GM19043 (cell line): ENCODE measurements around the gene WASF2.
"Not testable (repeated sequence)": the region's sequence is repeated elsewhere in the genome, so short reads cannot be mapped to it uniquely, and the experiment has no call there.

Source experiments
- ATAC-seq: cut with Tn5 transposase; IDR thresholded peaks from one replicate; pipeline ENCODE4 v1.9.1; 2021; ENCODE audit warnings: low read depth; ENCODE audit not compliant: unreplicated experiment

WASF2 gene

GRCh38 chr1:27463916-27464315 is 26.1 kb downstream of the WASF2 start:
- not testable (repeated sequence) for ATAC-seq

DNA sequence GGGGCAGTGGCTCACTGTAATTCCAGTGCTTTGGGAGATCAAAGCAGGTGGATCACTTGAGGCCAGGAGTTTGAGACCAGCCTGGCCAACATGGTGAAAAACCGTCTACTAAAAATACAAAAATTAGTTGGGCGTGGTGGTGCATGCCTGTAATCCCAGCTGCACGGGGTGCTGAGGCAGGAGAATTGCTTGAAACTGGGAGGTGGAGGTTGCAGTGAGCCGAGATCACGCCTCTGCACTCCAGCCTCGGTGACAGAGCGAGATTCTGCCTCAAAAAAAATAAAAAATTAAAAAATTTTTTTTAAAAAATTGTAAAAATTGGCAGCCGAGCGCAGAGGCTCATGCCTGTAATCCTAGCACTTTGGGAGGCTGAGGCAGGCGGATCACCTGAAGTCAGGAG is 31.4 kb downstream of the WASF2 start:
- ATAC-seq: not testable (repeated sequence)

- ATAC-seq: no peak
These were observed 34.7 kb downstream of the WASF2 start for GRCh38 chr1:27455139-27455811.

- no peak for ATAC-seq
These were observed 35.4 kb downstream of the WASF2 start for GRCh38 chr1:27454610-27455009.

DNA sequence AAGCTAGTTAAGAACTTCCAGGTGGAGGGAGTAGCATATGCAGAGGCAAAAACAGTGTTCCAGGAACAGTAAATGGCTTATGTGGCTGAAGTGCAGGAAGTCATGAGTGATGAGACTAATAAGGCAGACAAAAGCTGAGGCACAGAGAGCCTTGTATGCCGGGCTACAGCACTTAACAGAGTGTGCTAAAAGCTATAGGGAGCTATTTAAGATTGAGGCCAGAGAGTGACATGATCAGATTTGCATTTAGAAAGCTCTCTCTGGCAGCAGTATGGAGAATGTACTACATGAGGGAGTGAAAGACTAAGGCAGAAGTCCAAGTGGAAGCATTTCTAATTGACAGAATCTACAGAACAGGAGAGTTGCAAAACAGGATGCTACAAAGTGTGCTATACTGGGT is 38.6 kb downstream of the WASF2 start:
- no peak for ATAC-seq

- no peak for ATAC-seq
These were observed 41.0 kb downstream of the WASF2 start for GRCh38 chr1:27448982-27449381.

- ATAC-seq: no peak
These were observed 42.1 kb downstream of the WASF2 start for GRCh38 chr1:27447883-27448282.

DNA sequence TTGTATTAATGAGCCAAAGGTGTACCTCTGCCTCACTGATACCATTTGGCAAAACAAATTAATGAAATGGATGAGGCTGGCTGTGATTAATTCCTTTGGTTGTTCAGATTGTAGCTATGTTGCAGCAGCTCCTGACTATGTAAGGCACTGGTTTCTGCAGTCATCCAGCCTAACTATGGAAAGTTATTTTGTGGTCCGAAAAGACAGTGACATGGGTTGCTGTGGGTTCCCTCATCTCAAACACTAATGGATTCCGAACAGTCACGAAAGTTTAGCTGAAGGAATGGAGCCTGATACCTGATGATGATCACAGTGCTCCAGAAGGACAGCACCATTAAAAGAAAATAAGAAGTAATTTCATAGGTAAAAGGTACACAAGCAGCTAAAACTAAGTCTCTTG is 42.6 kb downstream of the WASF2 start:
- no peak for ATAC-seq

- no peak for ATAC-seq
These were observed 43.4 kb downstream of the WASF2 start for GRCh38 chr1:27446496-27447020.

GRCh38 chr1:27445177-27445936 is 44.6 kb downstream of the WASF2 start:
- no peak for ATAC-seq

DNA sequence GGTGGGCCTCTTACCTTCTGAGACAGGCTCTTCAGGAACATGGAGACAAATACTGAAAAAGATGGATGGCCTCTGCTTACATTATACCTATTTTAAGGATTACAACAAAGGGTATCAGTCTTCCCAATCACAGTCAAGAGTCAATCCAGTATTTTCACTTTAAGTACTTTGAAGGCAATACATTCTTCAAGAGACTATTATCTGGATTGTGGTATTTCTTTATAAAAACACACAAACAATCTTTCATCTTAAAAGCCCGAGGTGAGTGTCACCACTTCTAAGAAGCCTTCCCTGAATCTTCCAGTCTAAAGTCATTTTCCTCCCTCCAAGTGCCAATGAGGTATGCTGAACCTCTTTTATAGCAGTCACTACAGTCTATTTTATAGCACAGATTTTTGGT is 45.3 kb downstream of the WASF2 start:
- no peak for ATAC-seq

GRCh38 chr1:27439150-27439549 is 50.8 kb downstream of the WASF2 start:
- no peak for ATAC-seq

- no peak for ATAC-seq
These were observed 51.3 kb downstream of the WASF2 start for GRCh38 chr1:27438621-27439061.

DNA sequence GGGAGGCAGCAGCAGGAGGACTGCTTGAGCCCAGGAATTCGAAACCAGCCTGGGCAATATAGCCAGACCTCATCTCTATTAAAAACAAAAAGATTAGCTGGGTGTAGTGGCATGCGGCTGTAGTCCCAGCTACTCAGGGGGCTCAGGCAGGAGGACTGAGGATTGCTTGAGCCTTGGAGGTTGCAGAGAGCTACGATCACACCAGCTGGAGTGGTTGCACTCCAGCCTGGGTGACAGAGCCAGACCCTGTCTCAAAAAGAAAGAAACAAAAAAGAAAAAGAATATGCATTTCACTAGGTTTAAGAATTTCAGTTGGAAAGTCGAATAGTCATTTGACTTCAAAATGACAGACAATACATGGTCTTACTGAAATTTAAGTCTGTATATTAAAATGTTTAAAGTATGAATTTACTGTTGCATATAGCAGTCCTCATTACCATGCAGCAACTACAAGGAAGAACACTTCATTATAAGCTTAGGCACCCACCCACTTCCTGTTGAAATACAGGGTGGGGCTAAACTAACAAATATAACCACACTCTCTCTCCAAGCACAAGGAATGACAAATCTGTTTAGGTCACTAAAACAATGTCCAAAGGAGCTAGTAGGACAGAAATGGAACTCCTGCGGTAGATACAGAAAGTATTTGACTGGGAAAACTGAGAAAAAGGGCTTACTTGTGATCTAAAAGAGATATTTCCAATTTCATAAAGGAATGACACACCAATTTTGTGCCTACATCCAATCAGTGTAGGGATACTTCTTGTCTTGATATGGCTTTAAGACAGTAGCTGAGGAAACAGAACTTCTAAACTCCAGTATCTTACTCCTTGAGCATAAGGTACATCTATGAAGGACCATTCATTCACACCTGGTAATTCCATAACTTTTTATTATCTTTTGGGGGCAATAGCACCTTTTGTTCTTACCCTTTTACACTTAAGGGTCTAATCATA is 53.5 kb downstream of the WASF2 start:
- no peak for ATAC-seq

DNA sequence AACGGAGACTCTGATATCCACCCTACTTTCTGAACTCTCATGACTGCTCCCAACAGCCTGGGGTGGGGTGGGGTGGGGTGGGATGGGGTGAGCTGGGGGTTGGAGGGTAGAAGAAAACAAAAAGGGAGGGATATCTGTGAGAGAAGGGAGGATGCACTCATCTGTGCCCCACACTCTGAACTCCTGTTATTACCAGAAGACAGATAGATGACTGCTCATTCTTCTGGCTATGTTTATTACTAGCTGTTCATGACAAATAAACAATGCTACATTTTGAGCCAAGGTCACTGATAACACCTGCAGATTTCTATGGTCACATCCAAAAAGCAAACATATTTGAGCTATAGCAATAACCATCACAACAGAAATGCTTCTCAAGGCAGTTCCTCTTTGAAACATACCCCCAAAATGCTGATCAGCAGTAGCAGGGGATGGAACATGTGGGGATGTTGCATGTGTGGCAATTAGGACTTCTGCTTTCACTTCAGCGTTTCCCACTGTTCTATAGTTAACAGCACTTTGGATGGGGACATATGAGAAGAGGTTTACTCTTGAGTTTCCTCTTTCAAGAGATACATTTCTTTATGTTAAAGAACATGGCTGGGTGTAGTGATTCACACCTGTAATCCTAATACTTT is 54.3 kb downstream of the WASF2 start:
- ATAC-seq: no peak

GRCh38 chr1:27433706-27434105 is 56.3 kb downstream of the WASF2 start:
- ATAC-seq: no peak

DNA sequence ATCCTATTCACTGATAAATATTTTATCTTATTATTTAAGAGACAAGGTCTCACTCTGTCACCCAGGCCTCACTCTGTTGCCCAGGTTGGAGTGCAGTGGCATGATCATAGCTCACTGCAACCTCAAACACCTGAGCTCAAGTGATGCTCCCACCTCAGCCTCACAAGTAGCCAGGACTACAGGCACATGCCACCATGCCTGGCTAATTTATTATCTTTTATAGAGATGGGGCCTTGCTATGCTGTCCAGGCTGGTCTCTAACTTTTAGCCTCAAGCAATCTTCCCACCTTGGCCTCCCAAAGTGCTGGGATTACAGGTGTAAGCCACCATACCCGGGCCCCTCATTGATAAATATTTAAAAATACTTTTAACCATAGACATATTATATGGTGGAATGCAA is 57.2 kb downstream of the WASF2 start:
- not testable (repeated sequence) for ATAC-seq

DNA sequence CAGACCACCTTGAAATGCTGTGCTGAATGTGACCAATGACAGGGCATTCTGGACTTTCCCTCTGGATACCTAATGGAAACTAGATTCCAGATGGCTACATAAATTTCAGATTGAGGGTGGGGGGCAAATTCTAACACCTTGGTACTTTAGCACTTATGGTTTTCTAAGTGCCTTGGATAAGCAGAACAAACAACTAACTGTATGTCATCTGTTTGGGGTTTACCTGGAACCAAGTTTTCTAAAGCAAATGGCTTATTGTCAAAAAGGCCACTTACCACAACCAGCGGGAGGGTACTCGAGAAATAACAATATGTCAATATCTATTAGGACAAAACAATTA is 58.4 kb downstream of the WASF2 start:
- ATAC-seq: no peak

- ATAC-seq: no peak
These were observed 58.9 kb downstream of the WASF2 start for GRCh38 chr1:27430903-27431600.

DNA sequence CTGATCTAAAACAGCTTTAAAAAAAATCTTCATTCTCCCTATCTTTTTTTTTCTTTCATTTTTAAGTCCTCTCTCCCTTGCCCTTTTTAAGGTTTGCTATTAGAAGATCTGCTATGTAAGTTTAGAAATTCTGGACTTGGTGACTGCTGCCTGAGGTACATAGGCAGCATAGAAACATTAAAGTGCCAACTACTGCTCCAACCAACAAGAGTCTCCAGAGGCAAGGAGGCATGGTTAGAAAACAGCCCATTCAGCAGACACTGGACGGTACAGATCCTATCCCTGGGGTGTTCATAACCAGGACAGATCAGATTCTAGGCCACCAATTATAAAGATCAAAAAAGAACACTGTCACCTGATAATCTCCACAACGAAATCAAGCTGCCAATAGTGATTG is 60.9 kb downstream of the WASF2 start:
- ATAC-seq: no peak
